GM12875 (cell line): ENCODE measurements around the gene FNDC7.

Source experiments
- H3K4me3 ChIP-seq: one replicate; pipeline ENCODE4 v1.5.1; 2011; ENCODE audit warnings: low read depth, low read length, control low read depth
- CTCF ChIP-seq: IDR thresholded peaks from 2 replicates; pipeline ENCODE4 v1.5.1; 2011; ENCODE audit warnings: low read depth, mild to moderate bottlenecking, control low read depth, inconsistent platforms, low read length, moderate library complexity, borderline replicate concordance; ENCODE audit not compliant: insufficient read depth

Gene FNDC7

GRCh38 chr1:108715932-108716331 lies 3.2 kb downstream of the FNDC7 start:
- no peak for TF ChIP-seq CTCF
- H3K4me3 ChIP-seq = no peak overlapping the region

DNA sequence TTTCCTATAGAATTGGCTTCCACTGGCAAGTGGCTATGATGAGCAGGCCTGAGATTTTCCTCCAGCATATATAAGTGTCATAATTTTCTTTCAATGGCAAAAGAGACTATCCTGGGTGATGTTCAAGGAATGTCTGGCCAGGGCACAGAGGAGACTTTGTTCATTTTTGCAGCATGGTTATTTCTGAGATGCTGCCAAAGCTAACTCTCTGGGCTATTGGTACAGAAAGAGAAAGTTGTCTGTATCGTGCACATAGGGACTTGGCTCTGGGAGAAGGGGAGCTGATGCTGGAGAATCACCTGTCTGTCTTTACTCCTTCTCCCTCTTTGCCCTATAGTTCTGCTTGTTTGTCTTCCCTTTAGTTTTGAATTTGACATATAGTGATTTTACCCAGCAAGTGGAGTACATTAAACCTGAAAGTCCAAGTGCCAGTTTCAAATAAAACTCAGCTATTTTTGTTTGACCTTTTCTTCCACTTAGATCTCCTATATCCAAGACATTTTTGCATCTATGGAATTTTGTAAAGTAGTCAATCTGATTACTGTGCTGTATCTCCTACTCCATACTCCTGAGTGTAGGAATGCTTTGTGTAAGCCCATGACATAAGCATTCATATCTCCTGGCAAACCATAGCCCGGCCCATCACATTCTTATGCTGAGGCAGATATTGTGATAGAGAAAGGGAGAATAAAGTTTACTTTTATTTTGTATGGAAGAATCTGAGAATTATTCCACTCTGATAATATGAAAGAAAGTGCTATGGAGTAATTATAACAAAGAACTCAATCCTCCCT lies 3.9 kb downstream of the FNDC7 start:
- H3K4me3 ChIP-seq = no peak overlapping the region
- TF ChIP-seq CTCF = no peak

- no peak for TF ChIP-seq CTCF
- no peak overlapping the region for H3K4me3 ChIP-seq
These were observed 5.1 kb downstream of the FNDC7 start for GRCh38 chr1:108717774-108718316.

DNA sequence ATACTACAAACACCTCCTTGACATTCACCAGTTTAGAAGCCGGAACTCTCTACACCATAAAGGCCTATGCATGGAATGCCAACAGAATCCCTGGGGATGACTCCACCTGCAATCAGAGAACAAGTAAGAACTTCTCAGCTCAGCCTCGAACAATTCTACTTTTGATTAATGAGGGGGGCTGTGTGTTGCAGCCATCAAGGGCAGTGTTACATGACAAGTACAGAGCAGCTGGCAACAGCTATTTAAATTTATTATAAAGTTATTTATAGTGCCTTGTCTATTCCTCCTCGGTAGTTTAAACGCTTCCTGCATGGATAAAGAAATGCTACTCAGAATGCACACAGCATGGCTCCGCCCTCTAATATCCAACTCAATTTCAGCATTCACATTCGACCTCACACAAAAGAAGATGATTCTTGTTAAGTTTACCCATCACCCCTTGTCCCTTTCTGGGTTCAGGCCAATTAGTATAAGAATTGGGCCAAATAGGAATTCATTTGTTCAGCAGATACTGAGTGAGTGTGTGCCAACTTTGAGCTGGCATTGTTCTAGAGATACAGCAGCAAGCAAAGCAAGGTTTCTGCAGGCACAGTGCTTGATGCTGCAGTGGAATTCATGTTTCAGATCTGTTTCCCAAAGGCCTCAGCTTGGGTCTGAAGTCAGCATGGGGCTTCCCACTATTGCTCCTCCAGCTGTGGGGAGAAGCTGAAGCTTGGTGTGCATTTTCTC lies 6.4 kb downstream of the FNDC7 start:
- TF ChIP-seq CTCF = no peak
- no peak overlapping the region for H3K4me3 ChIP-seq

DNA sequence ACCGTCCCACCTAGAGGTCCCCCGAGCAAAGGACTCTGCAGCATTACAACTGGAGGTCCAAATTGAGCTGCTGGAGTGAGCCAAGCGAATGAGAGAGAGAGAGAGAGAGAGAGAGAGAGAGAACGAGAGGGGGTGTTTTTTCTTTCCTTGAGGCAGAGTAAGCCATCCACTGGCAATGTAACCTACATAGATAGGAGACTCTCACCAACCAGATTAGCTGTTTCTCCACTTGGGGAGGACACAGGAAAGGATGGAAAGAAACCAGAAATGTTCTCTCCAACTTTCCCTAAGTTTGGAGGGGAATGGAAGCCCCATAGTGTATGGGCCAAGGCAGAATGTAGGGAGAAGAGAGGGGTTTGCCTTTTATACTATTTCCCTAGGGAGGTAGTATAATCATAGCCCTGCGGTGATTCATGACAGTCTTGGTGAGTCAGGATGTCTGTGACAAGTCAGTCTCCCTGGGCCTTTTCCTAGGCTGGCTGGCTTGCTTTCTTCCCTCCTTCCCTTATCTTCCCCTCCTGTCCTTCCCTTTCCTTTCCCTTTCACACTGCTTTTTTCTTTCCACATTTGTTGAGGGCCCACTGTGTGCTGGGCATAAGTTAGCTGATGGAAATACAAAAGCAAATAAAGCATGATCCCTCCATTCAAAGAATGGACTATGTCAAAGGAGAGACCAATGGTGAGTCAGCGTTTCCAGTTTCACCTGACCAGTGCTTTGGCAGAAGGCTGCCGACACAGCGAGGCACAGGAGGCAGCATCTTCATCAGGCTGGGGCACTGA lies 7.1 kb downstream of the FNDC7 start:
- TF ChIP-seq CTCF = no peak
- H3K4me3 ChIP-seq = no peak overlapping the region

- no peak overlapping the region for H3K4me3 ChIP-seq
- TF ChIP-seq CTCF = no peak
These were observed 9.6 kb downstream of the FNDC7 start for GRCh38 chr1:108722292-108722691.
